ENCODE results near the gene NDRG4.

- TF ChIP-seq CTCF (IDR thresholded peaks at IDR 0.05), result no peak
- TF ChIP-seq EP300 (IDR thresholded peaks at IDR 0.05; ENCODE audit: low read depth), result no peak
- no peak for TF ChIP-seq POLR2AphosphoS5 (IDR thresholded peaks at IDR 0.05)
- no peak for TF ChIP-seq POLR2A (IDR thresholded peaks at IDR 0.05)
Measured at GRCh38 chr16:58478427-58478826, 21.5 kb upstream of the NDRG4 start.

Measured in transverse colon (tissue), 4 donors.